ENCODE data around the gene RPL26.

DNA sequence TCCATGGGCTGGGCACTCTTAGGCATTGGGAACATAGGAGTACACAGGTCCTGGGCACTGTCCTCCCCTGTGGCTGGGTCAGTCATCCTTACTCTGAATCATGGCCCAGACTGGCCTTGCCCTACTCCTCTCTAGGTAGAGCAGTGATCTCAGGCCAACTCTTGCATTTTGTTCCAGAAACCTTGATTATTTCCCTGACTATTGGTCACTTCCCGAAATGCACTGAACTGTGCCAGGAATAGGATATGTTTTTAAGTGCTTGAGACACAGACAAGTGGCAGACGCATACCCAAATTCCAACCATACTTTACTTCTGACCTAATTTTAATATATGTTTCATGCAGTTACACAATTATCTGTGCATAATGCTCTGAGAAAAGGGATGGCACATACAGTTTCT lies 16.8 kb downstream of the RPL26 start:
- TF ChIP-seq, protein P1, sequence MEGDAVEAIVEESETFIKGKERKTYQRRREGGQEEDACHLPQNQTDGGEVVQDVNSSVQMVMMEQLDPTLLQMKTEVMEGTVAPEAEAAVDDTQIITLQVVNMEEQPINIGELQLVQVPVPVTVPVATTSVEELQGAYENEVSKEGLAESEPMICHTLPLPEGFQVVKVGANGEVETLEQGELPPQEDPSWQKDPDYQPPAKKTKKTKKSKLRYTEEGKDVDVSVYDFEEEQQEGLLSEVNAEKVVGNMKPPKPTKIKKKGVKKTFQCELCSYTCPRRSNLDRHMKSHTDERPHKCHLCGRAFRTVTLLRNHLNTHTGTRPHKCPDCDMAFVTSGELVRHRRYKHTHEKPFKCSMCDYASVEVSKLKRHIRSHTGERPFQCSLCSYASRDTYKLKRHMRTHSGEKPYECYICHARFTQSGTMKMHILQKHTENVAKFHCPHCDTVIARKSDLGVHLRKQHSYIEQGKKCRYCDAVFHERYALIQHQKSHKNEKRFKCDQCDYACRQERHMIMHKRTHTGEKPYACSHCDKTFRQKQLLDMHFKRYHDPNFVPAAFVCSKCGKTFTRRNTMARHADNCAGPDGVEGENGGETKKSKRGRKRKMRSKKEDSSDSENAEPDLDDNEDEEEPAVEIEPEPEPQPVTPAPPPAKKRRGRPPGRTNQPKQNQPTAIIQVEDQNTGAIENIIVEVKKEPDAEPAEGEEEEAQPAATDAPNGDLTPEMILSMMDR (IDR thresholded peaks at IDR 0.05), result no peak
- TF ChIP-seq POLR2A (IDR thresholded peaks at IDR 0.05), result no peak

Measured in thyroid gland (tissue), 4 donors.